HEK293 (cell line): ENCODE data around the gene TMEM72.

Source experiments
- CTCF ChIA-PET: fragments of 350-600 bp; formaldehyde crosslinking; extraction: SDS; loops from one replicate; lab custom pipeline; 2021; ENCODE audit warnings: antibody characterized with exemption; lab: Yijun Ruan, JAX
- POLR2A ChIA-PET: fragments of 300-600 bp; formaldehyde crosslinking; extraction: SDS; loops from one replicate; lab custom pipeline; 2020; ENCODE audit warnings: antibody characterized with exemption, inconsistent platforms; lab: Yijun Ruan, JAX
- H3K27ac ChIP-seq: fragments of 200-500 bp; sonication (Bioruptor generic); 2 replicates; pipeline ENCODE4 v1.5.1; 2014; ENCODE audit warnings: low read depth, low read length, control low read depth, inconsistent platforms; ENCODE audit errors: extremely low read depth
- H3K36me3 ChIP-seq, 2 experiments: fragments of 200-500 bp in 1 of 2; sonication (Bioruptor generic) in 1 of 2; 1 replicate in 1 of 2; 2 replicates in 1 of 2; pipeline ENCODE4 v1.5.1; 2014 to 2017; ENCODE audit warnings: inconsistent platforms in 2 of 2, low read length in 2 of 2; ENCODE audit not compliant: control insufficient read depth in 2 of 2, insufficient read depth in 1 of 2
- H3K4me1 ChIP-seq: fragments of 200-500 bp; sonication (Bioruptor generic); 2 replicates; pipeline ENCODE4 v1.5.1; 2014; ENCODE audit warnings: mild to moderate bottlenecking, low read length, inconsistent platforms; ENCODE audit not compliant: control insufficient read depth, insufficient read depth
- H3K4me3 ChIP-seq: 2 replicates; pipeline ENCODE4 v1.5.1; 2011; ENCODE audit warnings: low read depth, mild to moderate bottlenecking, control low read depth, low read length, moderate library complexity
- H3K9me3 ChIP-seq: fragments of 200-500 bp; sonication (Bioruptor generic); 2 replicates; pipeline ENCODE4 v1.5.1; 2014; ENCODE audit warnings: low read depth, low read length, inconsistent platforms; ENCODE audit not compliant: control insufficient read depth, insufficient read depth
- FEZF1 ChIP-seq: fragments of 450-650 bp; formaldehyde crosslinking; IDR thresholded peaks from 2 replicates; pipeline ENCODE4 v1.5.1; 2016; ENCODE audit warnings: missing biosample characterization, missing genetic modification characterization
- KLF7 ChIP-seq: fragments of 450-650 bp; formaldehyde crosslinking; IDR thresholded peaks from 2 replicates; pipeline ENCODE4 v1.5.1; 2016; ENCODE audit warnings: missing biosample characterization, missing genetic modification characterization, borderline replicate concordance
- PRDM1 ChIP-seq: fragments of 450-650 bp; formaldehyde crosslinking; IDR thresholded peaks from 2 replicates; pipeline ENCODE4; 2016; ENCODE audit warnings: missing biosample characterization, missing genetic modification characterization
- SCRT1 ChIP-seq: fragments of 450-650 bp; formaldehyde crosslinking; IDR thresholded peaks from 2 replicates; pipeline ENCODE4 v1.5.1; 2016; ENCODE audit warnings: missing biosample characterization, missing genetic modification characterization, borderline replicate concordance
- SCRT2 ChIP-seq: fragments of 450-650 bp; formaldehyde crosslinking; IDR thresholded peaks from 2 replicates; pipeline ENCODE4 v1.5.1; 2016; ENCODE audit warnings: missing biosample characterization, missing genetic modification characterization
- TCF7L2 ChIP-seq: IDR thresholded peaks from 2 replicates; pipeline ENCODE4 v1.6.1; 2011; ENCODE audit warnings: low read depth, mild to moderate bottlenecking, inconsistent platforms, low read length, moderate library complexity, borderline replicate concordance
- YY1 ChIP-seq: fragments of 450-650 bp; formaldehyde crosslinking; IDR thresholded peaks from 2 replicates; pipeline ENCODE4 v1.5.1; 2018; ENCODE audit warnings: missing biosample characterization, missing genetic modification characterization
- ZBTB1 ChIP-seq: fragments of 450-650 bp; formaldehyde crosslinking; IDR thresholded peaks from 2 replicates; pipeline ENCODE4 v1.5.1; 2016; ENCODE audit warnings: missing biosample characterization, missing genetic modification characterization
- ZBTB44 ChIP-seq: fragments of 450-650 bp; IDR thresholded peaks from 2 replicates; pipeline ENCODE4 v1.5.1; 2018; ENCODE audit warnings: missing biosample characterization, mild to moderate bottlenecking, missing genetic modification characterization
- ZBTB49 ChIP-seq: fragments of 450-650 bp; formaldehyde crosslinking; IDR thresholded peaks from 2 replicates; pipeline ENCODE4 v1.5.1; 2016; ENCODE audit warnings: missing biosample characterization, missing genetic modification characterization, low read depth
- ZNF121 ChIP-seq: fragments of 450-650 bp; formaldehyde crosslinking; IDR thresholded peaks from 2 replicates; pipeline ENCODE4 v1.5.1; 2016; ENCODE audit warnings: missing biosample characterization, missing genetic modification characterization
- ZNF24 ChIP-seq: fragments of 450-650 bp; formaldehyde crosslinking; IDR thresholded peaks from 2 replicates; pipeline ENCODE4 v1.5.1; 2016; ENCODE audit warnings: missing biosample characterization, missing genetic modification characterization
- ZNF26 ChIP-seq: fragments of 450-650 bp; formaldehyde crosslinking; IDR thresholded peaks from 2 replicates; pipeline ENCODE4 v1.5.1; 2016; ENCODE audit warnings: missing biosample characterization, missing genetic modification characterization
- ZNF423 ChIP-seq: fragments of 450-650 bp; formaldehyde crosslinking; IDR thresholded peaks from 2 replicates; pipeline ENCODE4 v1.5.1; 2016; ENCODE audit warnings: missing biosample characterization, missing genetic modification characterization
- ZNF549 ChIP-seq: fragments of 450-650 bp; IDR thresholded peaks from 2 replicates; pipeline ENCODE4 v1.5.1; 2018; ENCODE audit warnings: missing biosample characterization, missing genetic modification characterization, mild to moderate bottlenecking, inconsistent platforms, moderate library complexity
- ZNF629 ChIP-seq: fragments of 450-650 bp; formaldehyde crosslinking; IDR thresholded peaks from 2 replicates; pipeline ENCODE4 v1.5.1; 2017; ENCODE audit warnings: missing biosample characterization, missing genetic modification characterization
- ZNF791 ChIP-seq: fragments of 450-650 bp; formaldehyde crosslinking; IDR thresholded peaks from 2 replicates; pipeline ENCODE4 v1.5.1; 2016; ENCODE audit warnings: missing biosample characterization, missing genetic modification characterization
- ZSCAN16 ChIP-seq: fragments of 450-650 bp; formaldehyde crosslinking; IDR thresholded peaks from 2 replicates; pipeline ENCODE4 v1.5.1; 2016; ENCODE audit warnings: missing biosample characterization, missing genetic modification characterization
- TF ChIP-seq, protein P1 (sequence below): sonication (generic); formaldehyde crosslinking; IDR thresholded peaks from 2 replicates; pipeline ENCODE4 v1.8.1; 2022; ENCODE audit warnings: mild to moderate bottlenecking, moderate library complexity, missing genetic modification reagents
- TF ChIP-seq, protein P2 (sequence below): fragments of 450-650 bp; formaldehyde crosslinking; IDR thresholded peaks from 2 replicates; pipeline ENCODE4 v1.5.0; 2017; ENCODE audit warnings: missing biosample characterization, missing genetic modification characterization, borderline replicate concordance
- TF ChIP-seq, protein P3 (sequence below): fragments of 450-650 bp; formaldehyde crosslinking; IDR thresholded peaks from 2 replicates; pipeline ENCODE4 v1.5.1; 2016; ENCODE audit warnings: missing biosample characterization, missing genetic modification characterization

Gene TMEM72

DNA sequence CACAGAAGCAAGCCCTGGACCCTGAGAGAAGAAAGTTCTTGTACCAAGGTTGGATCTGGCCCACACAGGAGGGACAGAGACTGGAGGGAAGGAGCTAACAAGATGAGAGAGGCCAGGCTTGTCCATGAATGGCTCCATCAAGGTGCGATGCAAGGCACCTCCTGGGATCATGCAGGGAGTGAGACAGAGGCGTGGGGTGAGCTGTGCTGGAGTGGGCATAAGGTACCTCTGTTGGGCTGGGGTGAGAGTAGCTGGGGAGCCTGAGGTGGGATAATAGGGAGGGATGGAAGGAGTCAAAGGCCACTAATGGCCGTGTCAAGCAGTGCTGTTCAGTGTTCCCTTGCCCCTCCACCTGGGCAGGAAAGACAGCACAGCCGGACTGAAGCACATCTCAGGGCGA lies 9.9 kb downstream of the TMEM72 start (continued):
- TF ChIP-seq, protein P1, sequence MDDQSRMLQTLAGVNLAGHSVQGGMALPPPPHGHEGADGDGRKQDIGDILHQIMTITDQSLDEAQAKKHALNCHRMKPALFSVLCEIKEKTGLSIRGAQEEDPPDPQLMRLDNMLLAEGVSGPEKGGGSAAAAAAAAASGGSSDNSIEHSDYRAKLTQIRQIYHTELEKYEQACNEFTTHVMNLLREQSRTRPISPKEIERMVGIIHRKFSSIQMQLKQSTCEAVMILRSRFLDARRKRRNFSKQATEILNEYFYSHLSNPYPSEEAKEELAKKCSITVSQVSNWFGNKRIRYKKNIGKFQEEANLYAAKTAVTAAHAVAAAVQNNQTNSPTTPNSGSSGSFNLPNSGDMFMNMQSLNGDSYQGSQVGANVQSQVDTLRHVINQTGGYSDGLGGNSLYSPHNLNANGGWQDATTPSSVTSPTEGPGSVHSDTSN (CRISPR knock-in tag), result no peak
- TF ChIP-seq, protein P2, sequence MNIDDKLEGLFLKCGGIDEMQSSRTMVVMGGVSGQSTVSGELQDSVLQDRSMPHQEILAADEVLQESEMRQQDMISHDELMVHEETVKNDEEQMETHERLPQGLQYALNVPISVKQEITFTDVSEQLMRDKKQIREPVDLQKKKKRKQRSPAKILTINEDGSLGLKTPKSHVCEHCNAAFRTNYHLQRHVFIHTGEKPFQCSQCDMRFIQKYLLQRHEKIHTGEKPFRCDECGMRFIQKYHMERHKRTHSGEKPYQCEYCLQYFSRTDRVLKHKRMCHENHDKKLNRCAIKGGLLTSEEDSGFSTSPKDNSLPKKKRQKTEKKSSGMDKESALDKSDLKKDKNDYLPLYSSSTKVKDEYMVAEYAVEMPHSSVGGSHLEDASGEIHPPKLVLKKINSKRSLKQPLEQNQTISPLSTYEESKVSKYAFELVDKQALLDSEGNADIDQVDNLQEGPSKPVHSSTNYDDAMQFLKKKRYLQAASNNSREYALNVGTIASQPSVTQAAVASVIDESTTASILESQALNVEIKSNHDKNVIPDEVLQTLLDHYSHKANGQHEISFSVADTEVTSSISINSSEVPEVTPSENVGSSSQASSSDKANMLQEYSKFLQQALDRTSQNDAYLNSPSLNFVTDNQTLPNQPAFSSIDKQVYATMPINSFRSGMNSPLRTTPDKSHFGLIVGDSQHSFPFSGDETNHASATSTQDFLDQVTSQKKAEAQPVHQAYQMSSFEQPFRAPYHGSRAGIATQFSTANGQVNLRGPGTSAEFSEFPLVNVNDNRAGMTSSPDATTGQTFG, result no peak
- no peak for TF ChIP-seq KLF7
- TF ChIP-seq ZBTB49 (tag by site-specific recombination), result no peak
- TF ChIP-seq ZNF24 (tag by site-specific recombination), result no peak
- TF ChIP-seq SCRT1, result no peak
- TF ChIP-seq ZNF121, result no peak
- no peak for TF ChIP-seq ZNF791 (tag by site-specific recombination)
- TF ChIP-seq ZNF549 (tag by site-specific recombination), result no peak
- no peak for TF ChIP-seq ZBTB44
- TF ChIP-seq ZNF26 (tag by site-specific recombination), result no peak

GRCh38 chr10:44921506-44921905 lies 10.4 kb downstream of the TMEM72 start:
- CTCF ChIA-PET, result interaction anchor here (0.6 kb wide), 2 partner anchors 13 to 222 kb away, joined by 3 read pairs; no protein-coding TSS in a partner anchor
- Histone ChIP-seq H3K27ac (no peak overlapping the region), H3K4me1 (no peaks in the 10 kb centered on the region), H3K4me3 (no peak overlapping the region), H3K36me3 (no peaks in the 10 kb centered on the region), H3K9me3 (no peaks in the 10 kb centered on the region)
- no peak for TF ChIP-seq ZNF423
- no peak for TF ChIP-seq YY1 (tag by site-specific recombination)
- TF ChIP-seq, protein P3, sequence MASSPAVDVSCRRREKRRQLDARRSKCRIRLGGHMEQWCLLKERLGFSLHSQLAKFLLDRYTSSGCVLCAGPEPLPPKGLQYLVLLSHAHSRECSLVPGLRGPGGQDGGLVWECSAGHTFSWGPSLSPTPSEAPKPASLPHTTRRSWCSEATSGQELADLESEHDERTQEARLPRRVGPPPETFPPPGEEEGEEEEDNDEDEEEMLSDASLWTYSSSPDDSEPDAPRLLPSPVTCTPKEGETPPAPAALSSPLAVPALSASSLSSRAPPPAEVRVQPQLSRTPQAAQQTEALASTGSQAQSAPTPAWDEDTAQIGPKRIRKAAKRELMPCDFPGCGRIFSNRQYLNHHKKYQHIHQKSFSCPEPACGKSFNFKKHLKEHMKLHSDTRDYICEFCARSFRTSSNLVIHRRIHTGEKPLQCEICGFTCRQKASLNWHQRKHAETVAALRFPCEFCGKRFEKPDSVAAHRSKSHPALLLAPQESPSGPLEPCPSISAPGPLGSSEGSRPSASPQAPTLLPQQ, result no peak
- TF ChIP-seq ZBTB1 (tag by site-specific recombination), result no peak
- no peak for TF ChIP-seq ZNF629 (tag by site-specific recombination)
- no peak for TF ChIP-seq PRDM1 (tag by site-specific recombination)
- no peak for TF ChIP-seq TCF7L2
- TF ChIP-seq SCRT2 (tag by site-specific recombination), result no peak
- TF ChIP-seq ZSCAN16 (tag by site-specific recombination), result no peak
- TF ChIP-seq FEZF1 (tag by site-specific recombination), result no peak
- TF ChIP-seq, all 188 proteins: peak for 0
- POLR2A ChIA-PET, result no interaction called here
